GM13976 (cell line): ENCODE data around the gene VTI1A.

Source experiments
- DNase-seq: peaks from one replicate; pipeline ENCODE4 v3.0.0; 2012; ENCODE audit warnings: low spot score
- in situ Hi-C: fragments of 300-500 bp; cut with MboI; formaldehyde crosslinking; loops from one replicate; pipeline ENCODE4 v1.12.0; 2022; ENCODE audit warnings: low sequenced_read_pairs, mixed read lengths, inconsistent platforms; ENCODE audit not compliant: unreplicated experiment
- TF ChIP-seq, protein P1 (sequence below): IDR thresholded peaks from 2 replicates; pipeline ENCODE4 v1.5.1; 2012; ENCODE audit warnings: borderline replicate concordance, mild to moderate bottlenecking; ENCODE audit not compliant: insufficient read depth; ENCODE audit errors: extremely low read depth, missing control alignments, control extremely low read depth

Gene VTI1A

DNA sequence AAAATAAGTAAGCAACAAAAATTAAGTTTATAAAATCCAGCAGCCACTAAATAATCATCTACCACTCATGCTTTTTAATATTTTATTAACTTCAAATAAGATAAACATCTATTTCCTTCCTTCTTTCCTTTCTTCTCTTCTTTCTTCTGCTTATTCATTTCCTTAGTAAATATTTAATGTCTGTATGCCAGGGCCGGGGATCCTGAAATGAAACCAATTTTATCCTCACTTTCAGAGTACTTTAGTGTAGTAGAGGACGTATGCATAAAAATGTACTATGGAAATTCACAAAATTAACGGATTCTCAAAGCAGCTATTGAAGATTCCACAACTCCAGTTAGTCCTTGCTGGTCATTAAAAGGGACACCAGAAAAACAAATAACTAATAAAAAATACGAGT lies 224.7 kb downstream of the VTI1A start:
- in situ Hi-C loops = no loop called here

DNA sequence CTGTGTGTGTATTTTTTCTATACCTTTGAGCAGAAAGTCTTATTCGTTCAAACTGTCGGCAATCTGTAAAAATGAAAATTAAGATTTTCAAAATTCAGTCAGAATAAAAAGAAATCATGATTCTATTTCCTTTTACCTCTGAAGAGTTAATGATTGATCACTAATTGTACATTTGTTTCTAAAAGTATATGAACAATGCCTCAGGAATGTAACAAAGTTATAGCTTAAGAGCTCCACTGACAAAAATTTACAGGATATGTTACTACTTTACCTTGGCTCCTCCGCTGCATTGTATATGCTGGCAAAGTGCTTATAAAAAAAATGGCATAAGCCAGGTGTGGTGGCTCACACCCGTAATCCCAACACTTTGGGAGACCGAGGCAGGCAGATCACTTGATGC lies 225.7 kb downstream of the VTI1A start:
- TF ChIP-seq, protein P1, sequence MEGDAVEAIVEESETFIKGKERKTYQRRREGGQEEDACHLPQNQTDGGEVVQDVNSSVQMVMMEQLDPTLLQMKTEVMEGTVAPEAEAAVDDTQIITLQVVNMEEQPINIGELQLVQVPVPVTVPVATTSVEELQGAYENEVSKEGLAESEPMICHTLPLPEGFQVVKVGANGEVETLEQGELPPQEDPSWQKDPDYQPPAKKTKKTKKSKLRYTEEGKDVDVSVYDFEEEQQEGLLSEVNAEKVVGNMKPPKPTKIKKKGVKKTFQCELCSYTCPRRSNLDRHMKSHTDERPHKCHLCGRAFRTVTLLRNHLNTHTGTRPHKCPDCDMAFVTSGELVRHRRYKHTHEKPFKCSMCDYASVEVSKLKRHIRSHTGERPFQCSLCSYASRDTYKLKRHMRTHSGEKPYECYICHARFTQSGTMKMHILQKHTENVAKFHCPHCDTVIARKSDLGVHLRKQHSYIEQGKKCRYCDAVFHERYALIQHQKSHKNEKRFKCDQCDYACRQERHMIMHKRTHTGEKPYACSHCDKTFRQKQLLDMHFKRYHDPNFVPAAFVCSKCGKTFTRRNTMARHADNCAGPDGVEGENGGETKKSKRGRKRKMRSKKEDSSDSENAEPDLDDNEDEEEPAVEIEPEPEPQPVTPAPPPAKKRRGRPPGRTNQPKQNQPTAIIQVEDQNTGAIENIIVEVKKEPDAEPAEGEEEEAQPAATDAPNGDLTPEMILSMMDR = no peak
- DNase-seq = no peak
- in situ Hi-C loops = no loop called here

More for the DNA sequence above, 224.7 kb downstream of the VTI1A start:
- TF ChIP-seq, protein P1 = no peak
- no peak for DNase-seq

DNA sequence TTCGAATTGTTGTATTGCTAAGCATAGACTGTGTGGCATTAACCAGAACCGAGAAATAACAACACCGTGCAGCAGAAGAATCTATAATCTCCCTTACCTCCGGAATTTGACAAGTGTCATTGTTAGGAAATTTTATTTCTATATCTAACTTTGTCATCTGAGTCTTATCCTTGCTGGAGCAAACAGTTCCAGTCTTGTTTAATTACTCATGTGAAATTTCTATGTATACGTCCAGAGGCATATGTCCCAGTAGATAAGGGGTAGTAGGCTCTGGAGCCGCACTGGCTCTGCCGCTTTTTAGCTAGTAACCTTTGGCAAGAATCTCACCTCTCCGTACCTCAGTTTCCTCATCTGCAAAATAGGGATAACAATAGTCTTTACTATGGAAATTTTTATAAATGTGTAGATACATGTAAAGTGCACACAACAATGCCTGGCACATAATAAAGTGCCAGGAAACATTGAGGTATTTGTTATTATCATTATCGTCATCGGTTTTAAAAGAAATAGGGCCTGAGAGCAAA lies 228.6 kb downstream of the VTI1A start:
- in situ Hi-C loops = no loop called here
- TF ChIP-seq, protein P1 = no peak
- no peak for DNase-seq

DNA sequence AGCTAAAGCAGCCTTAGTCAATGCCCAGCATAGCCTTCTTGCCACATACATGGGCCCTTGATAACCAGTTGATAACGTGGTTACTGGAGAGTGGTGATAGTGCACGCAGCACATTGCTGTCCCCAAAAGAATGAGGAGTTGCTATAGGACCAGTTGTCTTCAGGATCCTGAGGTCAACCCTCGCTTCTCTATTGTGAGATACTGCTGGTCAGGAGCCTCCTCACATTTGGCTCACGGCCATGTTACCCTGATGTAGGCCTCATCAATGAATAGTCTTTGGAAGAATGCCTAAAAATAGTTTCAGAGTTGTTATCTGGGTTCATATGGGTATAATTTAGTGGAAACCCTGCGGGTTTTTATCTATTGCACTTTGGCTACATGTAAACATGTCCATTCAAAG lies 230.7 kb downstream of the VTI1A start:
- DNase-seq = no peak
- TF ChIP-seq, protein P1 = no peak
- in situ Hi-C loops = no loop called here

DNA sequence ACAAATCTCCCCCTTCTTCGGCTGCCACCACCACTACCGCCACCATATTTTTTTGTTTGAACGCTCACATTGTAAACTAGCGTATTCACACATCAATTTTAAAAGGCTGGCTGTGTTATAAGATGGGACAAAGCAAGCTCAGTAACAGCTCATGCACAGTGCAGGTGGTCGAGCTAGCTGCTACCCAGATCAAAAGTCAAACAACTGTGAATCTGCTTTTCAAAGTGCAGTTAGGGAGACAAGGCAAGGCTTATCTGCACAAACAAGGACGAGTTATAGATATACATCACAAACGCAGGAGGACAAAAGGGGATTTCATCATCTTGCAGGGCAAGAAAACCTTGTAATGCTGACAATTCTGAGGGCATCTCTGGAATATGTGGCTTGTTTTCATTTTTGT lies 231.6 kb downstream of the VTI1A start:
- in situ Hi-C loops = no loop called here
- no peak for DNase-seq
- TF ChIP-seq, protein P1 = no peak

DNA sequence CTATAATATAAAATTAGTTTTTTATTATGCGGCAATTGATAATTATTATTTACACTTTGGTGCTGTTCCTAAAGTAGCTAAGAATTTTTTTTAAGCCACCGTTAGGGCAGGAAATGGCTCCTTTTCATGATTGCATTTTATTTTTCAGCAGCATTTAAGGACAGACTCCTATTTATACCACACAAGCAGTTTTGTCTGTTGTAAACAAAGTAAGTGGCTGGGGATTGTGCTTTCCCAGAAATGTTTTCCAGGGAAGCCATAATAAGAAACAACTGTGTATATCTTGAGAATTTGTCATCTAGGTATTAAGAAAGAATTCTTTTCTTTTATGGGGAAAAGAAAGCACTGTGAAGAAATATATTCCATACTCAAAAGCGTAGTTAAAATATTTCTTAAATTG lies 232.0 kb downstream of the VTI1A start:
- no peak for DNase-seq
- in situ Hi-C loops = no loop called here
- TF ChIP-seq, protein P1 = no peak

DNA sequence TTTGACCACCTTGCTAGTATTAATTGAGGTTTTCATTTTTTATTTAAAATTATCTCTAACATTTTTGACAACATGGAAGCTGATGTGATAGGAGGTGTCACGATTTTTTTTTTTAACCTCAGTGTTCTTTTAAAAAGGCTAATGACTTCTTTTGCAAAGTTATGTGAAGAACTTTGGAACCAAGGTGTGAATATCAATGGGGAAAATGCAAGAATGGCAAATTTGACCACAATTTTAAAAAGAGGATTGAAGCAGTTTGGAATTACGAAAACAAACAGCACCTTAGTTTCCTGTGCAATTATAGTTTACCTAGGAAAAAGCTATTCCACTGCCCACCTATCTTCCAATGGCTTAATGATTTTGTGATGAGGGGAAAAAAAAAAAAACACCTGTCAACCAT lies 232.4 kb downstream of the VTI1A start:
- no peak for DNase-seq
- in situ Hi-C loops = no loop called here
- TF ChIP-seq, protein P1 = no peak
